ACHN (cell line): ENCODE data around the gene CTU1.
A peak's percentile ranks its signal among the peaks of the same experiment; 100 is the strongest.
"Not testable (repeated sequence)": the region's sequence is repeated elsewhere in the genome, so short reads cannot be mapped to it uniquely, and the experiment has no call there.

Experiments
- DNase-seq: peaks from one replicate; pipeline ENCODE4 v3.0.0-alpha.2; 2015
- in situ Hi-C: cut with HindIII; loops from 2 replicates; pipeline ENCODE4 v1.10.0; 2017; ENCODE audit warnings: low sequenced_read_pairs, low pct_ligation_motif_present, low pct_unique_long_range_greater_than_20kb

Gene CTU1

DNA sequence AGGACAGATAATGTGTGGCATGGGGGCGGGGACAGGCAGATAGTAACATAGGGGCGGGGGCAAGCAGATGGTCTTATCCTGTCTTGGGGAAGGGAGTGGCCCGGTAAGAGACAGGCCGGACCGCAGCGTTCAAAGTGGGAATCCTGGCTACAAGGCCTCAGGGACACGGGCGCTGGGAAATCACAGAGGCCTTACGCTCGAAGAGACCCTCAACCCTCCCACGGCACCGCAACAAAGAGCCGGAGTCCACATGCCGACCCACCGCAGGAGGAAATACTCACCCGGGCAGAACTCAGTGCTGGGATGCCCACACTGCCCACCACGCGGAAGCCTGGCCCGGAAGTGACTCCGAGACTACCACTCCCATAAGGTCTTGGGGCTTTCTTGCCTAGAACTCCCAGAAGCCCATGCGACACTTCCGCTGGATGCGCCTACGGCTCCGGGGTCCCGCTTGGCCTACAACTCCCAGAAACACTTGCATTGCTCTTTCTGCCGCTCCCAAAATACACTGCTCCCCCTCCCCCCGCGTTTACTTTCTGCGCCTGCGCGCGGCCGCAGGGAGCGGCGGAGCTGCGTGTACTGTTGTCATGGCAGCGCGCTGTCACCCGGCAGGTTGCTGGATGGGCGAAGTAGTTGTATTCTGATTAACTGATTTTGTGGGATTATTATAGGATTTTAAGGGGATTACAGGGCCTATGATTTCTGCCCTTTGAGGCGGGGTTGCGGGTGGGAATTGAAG is at the start of gene CTU1:
Gene CTU1, minus strand, starts transcription at position 344 of the 739 bp plus-strand sequence. CDS start 3,840 bp downstream, outside the sequence.
- in situ Hi-C loops = no loop called here
- DNase-seq = peak; percentile 98

DNA sequence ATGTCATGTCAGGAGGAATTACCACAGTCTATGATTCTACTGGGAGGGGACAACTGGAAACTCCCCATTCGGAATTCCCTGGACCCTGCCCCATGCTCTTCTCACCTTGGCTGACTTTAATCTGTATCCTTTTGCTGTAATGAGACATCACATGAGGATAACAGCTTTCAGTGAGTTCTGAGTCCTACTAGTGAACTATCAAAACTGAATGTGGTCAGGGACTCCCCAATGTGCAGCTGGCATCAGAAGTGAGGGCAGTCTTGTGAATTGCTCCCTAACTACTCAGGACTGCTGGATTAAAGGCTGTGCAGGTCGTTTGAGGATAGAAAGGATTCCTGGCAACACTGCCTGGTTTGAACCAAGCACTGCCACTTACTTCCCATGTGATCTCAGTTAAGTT is 49.1 kb upstream of the CTU1 start:
- in situ Hi-C loops = no loop called here
- no peak for DNase-seq

DNA sequence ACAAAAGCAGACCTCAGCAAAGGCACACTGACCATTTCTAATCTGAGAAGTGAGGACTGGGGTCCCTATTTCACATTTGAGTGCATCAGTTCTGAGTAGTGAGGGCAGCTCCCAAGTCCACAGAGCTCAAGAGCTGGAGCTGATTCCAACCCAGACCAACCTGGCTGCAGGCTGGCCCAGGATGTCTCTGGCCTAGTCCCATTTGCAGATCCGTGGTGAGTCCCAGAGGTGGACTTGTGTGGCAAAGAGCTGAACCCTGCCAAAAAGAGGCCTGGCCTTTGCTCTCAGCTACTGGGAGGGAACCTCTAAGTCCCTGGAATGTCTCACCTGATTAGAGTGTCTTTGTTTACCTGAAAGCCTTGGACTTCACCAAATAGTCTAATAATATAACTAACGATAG is 48.5 kb upstream of the CTU1 start:
- DNase-seq = no peak
- in situ Hi-C loops = no loop called here

DNA sequence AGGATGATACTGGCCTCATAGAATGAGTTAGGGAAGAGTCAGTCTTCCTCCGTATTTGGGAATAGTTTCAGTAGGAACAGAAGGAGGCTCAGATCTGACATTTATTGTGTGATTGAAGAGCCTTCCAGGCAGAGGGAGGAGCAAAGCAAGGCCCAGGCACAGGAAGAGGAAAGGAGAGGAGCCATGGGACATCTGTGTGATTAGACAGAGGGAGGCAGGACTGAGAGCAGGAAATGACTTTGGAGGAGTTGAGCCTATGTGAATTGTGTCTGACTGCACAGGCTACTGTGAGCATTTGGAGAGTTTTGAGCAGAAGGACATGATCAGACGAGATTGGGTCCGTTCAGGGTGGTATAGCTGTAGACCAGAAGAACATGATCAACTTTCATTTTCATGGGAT is 42.4 kb upstream of the CTU1 start:
- DNase-seq = no peak
- in situ Hi-C loops = no loop called here

DNA sequence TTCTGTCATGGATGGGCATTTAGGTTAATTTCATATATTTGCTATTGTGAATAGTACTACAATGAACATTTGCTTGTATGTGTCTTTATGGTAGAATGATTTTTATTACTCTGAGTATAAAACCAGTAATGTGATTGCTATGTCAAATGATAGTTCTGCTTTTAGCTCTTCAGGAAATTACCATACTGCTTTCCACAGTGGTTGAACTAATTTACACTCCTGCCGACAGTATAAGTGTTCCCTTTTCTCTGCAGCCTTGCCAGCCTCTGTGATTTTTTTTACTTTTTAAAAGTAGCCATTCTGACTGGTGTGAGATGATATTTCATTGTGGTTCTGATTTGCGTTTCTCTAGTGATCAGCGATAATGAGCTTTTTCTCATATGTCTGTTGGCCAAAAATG is 40.4 kb upstream of the CTU1 start:
- in situ Hi-C loops = no loop called here
- no peak for DNase-seq

DNA sequence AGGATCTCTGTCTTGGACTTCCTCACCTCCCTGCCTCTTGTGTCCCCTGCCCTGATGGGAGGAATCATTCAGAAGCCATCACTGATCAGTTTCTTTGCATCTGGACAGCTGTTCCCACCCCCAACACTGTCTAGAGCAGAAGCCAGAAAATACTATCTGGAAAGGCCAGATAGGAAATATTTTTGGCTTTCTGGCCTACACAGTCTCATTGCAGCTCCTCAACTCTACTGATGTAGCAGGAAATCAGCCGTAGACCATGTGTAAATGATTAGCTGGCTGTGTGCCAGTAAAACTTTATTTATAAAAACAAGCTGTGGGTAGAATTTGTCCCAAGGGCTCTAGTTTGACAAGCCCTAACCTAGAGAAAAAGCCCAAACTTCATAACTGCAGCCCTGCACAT is 39.5 kb upstream of the CTU1 start:
- no peak for DNase-seq
- in situ Hi-C loops = no loop called here

DNA sequence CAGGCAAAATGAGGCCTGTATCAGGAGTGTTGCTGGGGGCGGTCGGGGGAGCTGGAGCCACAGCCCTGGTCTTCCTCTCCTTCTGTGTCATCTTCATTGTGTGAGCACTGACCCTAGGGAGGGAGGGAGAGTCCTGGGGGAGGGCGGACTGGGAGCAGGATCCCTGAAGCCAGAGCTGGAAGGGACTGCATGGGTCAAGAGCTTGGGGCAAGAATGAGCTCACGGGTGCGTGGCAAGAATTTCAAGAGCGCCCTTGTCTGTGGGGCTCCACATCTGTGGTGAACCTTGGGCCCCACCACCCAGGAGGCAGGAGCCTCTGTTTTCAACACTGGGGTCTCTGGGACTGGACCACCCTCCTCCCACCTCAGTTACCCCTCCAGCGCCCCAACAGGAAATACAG is 38.5 kb upstream of the CTU1 start:
- no peak for DNase-seq
- in situ Hi-C loops = no loop called here

DNA sequence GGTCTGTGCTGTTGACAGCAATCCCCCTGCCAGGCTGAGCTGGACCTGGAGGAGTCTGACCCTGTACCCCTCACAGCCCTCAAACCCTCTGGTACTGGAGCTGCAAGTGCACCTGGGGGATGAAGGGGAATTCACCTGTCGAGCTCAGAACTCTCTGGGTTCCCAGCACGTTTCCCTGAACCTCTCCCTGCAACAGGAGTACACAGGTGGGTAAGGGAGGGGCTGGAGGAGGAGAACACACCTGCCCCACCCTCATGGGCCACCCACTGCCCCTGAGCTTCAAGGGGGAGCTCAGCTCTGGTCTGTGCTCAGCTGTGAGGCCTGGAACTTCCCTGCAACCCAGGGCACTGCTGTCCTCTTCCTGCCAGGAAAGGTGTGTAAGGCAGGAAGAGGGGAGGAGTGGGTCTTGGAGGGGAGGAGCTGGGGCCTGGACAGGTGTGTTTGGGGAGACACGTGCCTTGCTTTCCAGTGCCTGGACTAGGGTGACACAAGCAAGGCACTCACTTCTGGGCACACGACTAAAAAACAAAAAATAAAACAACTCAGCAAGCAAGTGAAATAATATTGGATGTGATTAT is 37.8 kb upstream of the CTU1 start:
- DNase-seq = no peak
- in situ Hi-C loops = no loop called here

DNA sequence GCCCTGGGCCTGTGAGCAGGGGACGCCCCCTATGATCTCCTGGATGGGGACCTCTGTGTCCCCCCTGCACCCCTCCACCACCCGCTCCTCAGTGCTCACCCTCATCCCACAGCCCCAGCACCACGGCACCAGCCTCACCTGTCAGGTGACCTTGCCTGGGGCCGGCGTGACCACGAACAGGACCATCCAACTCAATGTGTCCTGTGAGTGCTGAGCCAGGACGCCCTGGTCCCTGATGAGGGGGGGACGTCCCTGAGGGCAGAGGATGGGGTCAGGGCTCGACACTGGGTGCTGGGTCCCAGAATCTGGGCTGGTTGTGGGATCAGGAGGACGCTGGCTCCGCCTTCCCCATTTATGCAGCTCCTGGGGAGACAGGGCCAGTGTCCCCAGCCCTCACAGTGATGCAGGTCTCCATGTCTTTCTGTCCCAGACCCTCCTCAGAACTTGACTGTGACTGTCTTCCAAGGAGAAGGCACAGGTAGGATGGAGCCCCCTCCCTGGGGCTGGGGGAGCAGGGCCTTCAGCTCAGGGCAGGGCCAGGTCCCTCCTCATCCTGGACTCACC is 36.4 kb upstream of the CTU1 start:
- DNase-seq = no peak
- in situ Hi-C loops = no loop called here

DNA sequence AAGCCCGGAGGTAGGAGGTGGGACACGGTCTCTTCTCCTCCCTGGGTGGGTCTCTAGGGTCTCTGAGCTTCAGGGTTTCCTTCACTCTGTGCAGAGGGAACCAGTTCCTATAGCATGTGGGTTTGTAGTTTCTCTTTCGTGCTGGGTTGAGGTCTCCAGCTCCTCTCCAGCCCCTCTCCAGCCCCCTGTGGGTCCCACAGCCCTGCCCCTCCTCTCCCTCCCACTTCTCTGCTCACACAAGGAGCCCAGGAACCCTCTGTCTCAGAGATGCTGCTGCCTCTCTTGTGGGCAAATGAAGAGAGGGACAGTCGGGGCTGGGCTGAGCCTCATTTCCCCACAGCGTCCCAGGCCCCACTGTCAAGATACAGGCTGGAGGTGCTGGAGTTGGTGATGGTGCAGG is 35.3 kb upstream of the CTU1 start:
- in situ Hi-C loops = no loop called here
- DNase-seq = no peak

DNA sequence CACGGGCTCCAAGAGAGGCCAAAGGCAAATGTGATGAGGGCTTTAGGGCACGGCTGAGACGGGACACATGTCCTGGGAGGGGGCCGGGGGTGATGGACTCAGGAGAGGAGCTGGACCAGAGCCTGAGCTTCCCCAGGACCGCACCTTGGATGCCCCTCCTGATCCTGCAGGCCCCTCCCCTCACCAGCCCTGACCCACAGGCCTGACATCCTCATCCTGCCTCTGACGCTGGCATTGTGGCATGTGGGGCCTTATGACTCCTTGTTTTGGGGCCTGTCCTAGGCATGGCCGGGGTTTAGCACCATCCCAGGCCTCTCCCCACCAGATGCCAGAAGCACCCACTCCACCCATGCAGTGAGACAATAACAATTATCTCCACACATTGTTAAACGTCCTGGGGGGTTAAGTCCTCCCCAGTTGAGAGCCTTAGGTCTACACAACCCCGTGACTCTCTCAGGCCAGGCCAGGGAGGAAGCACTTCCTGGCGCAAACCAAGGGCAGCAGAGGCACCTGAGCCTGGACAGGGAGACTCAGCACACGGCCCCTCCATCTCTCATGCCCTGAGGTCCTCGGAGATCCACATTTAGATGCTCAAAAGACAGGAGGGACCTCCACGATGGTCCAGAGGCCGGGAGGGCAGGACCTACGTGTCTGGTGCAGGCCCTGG is 34.7 kb upstream of the CTU1 start:
- in situ Hi-C loops, DNase-seq: not testable (repeated sequence)

DNA sequence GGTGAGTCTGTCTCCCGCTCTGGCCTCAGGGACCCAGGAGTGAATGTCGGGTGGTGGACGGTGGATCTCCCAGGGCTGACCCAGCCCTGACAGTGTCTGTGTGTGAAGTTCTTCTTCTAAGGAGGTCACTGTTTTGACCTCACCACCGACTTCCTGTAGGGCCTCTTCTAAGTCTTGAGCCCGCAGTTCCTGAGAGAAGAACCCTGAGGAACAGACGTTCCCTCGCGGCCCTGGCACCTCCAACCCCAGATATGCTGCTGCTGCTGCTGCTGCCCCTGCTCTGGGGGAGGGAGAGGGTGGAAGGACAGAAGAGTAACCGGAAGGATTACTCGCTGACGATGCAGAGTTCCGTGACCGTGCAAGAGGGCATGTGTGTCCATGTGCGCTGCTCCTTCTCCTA is 33.9 kb upstream of the CTU1 start, which contains the start of gene SIGLEC7:
Gene SIGLEC7, plus strand, starts transcription at position 183 of the 400 bp plus-strand sequence. Its CDS starts 69 bp downstream, at position 252.
- DNase-seq = no peak
- in situ Hi-C loops = no loop called here

DNA sequence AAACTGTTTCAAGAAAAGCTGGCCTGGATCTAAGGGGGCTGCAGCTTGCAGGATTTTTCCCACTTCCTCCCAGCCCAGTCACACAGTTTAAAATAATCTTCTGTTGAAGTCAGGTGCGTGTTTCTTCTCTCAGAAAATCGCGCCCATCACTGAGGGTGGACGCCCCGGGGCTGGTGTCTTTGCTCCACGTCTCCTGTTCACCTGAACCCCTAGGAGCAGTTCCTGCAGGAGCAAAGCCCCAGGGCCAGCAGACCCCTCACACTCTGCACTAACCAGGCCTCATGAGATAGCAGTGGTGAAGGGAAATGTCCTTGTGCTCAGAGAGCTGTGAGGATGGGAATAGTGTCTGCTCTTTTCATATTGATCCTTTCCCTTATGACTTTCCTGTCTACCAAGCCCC is 33.0 kb upstream of the CTU1 start:
- in situ Hi-C loops = no loop called here
- no peak for DNase-seq

DNA sequence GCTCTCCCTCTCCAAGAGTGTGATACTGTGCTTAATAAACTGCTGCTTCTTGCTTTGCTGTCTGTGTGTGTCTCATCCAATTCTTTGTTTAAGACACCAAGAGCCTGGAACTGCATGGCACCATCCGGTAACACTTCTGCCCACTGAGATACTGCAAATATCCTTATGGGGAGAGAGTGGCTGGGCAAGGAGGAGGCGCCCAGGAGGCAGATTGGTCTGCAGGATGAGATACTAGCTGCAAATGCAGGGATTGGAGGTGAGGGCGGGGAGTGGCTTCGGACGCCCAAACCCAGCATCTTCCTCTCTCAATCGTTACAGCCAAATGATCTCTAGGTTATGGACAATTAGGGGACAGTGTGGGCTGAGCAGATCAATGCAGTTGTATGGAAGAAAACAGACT is 32.2 kb upstream of the CTU1 start:
- in situ Hi-C loops = no loop called here
- DNase-seq = no peak

DNA sequence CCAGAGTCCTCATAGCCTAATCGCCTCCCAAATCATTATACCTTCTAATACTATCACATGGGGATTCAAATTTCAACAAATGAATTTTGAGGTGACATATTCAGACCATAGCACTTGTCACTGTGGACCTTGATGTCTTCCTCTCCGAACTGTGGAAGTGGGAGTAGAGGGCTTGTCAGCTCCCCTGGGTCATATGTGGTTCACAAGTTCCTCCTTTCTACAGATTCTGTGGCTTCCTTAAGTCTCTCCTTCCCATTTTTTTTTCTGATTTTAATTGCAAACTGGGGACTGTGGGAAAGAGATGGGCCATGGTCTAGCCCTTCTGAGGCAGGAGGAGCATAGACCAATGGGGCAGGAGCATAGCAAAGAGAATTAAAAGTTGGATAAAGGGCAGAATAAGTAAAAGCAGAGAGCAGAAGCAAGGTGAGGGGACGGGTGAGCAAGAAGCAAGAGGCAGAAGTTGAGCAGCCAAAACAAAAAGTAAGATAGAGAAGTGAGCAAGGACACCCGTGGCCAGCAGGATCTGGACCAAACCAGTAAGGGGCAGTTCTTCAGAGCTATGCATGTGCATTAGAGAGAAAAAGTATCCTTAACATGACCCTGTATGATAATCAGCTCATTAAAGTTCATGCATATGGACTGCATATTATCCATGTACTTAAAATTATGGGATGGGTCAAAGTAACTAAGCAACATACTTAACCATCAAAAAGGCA is 31.2 kb upstream of the CTU1 start:
- DNase-seq = no peak

DNA sequence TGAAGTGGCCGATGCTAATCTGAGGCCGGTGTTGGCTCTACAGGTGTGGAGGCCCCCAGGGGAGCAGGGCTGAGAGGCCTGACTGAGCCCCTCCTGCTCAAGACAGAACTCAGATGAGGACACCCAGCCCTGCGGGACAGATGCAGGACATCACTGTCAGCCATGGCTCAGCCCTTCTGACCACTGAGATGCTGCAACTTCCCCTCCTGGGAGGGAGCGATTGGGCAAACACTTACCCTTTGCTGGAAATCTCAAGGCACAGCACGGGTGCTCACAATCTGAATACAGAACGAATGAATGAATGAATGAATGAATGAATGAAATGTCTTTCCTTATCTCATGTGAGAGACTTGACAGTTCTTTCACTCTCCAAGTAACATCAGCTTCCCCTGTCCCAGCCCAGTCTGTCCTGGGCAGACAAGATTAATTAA is 30.4 kb upstream of the CTU1 start:
- DNase-seq = no peak
- in situ Hi-C loops = no loop called here

More for the DNA sequence above, 31.2 kb upstream of the CTU1 start:
- in situ Hi-C loops = no loop called here

DNA sequence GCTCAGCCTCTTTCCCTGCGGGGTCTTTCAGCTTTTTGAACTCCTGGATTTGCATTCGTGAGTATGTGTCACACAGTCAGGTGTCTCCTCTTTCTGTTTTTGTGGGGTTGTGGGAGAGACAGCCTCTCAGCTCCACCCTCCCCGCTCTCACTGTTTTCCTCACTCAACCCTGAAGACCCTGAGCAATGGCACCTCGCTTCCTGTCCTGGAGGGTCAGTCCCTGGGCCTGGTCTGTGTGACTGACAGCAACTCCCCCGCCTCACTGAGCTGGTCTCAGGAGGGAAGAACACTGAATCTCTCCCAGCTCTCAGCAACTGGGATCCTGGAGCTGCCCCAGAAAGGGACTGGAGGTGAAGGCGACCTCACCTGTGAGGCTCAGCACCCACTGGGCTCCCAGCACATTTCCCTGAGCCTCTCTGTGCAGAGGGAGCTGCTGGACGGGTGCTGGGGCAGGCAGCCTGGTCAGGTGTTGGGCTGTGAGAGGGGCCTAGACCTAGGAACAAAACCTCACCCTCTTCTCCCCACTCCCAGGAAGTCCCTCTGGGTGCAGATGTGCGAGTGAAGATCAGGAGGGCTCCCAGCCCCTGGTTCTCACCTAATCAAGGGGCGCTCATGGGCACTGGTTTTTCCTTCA is 29.7 kb upstream of the CTU1 start:
- DNase-seq = no peak
- in situ Hi-C loops = no loop called here

DNA sequence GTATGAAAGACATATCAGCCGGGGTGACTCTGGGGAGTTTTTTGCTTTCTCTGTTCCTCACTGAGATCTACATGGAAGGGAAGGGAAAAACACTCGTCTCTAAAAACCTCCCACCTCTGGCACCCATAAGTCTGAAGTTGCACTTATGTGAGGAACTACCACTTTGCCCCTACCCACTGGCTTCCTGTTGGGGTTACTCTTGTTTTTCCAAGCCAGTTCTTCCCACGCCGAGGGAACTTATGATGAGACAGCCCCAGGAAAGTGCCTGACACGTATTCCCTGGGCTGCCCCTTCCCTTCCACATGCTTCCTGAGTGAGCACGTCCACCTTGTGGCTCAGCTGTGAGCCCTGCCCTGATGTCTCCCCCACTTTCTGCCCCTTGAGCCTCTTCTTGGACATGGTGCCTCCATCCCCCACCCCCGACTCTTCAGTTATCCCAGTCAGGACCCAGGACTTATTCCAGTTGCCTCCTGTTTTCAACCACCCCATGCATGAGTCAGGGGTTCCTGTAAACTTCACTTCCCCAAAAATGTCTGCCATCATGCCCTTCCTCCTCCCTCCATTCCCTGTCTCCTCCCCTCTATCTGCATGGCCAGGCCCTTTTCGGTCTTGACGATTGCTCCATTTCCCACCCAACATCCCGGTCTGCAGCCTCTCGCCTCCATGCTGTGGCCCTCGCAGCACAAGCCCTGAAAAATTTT is 28.8 kb upstream of the CTU1 start:
- in situ Hi-C loops = no loop called here
- no peak for DNase-seq
